NCI-H2227 (cell line): ENCODE data around the gene CIROP.

ENCODE experiments used
- DNase-seq: peaks from one replicate; lab custom pipeline; 2025; ENCODE audit not compliant: unreplicated experiment; lab: John Stamatoyannopoulos, UW

CIROP gene

DNA sequence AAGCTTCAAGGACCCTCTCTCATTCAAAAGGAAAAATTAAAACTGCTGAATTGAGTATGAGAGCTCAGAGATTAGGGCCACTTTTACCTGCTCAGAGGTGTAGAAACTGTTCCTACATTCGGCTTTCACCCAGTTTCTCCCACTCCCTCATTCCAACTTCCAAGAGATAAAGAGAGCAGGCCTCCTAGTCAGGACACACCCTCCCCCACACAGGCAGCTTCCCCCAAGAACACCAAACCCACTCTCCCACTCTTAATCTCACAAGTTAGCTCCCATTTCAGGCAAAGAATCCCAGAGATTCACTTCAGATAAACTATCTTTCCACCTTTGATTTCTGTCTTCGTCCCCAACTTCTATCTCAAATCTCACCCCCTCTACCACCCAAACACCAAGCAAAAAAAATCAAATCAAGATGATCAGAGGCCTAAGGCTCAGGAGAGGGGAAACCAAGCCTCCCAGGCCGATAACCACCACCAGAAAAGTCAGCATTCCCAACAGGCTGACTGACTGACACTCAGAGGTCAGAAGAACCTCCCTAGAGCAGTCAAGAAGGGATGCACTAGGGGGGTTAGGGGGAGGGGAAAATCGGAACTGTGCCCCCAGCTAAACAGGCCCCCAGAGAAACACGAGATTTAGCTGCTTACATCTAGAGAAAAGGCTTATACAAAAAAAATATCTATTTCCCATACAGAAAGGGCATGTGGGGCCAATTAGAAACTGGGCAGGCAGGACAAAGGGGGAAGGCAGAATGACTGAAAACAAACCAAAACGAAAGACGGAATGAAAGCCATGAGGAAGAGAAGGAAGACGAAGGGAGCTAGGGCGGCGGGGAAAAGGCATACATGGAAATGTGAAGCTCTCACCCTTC lies 34.3 kb downstream of the CIROP start:
- DNase-seq = no peak

DNA sequence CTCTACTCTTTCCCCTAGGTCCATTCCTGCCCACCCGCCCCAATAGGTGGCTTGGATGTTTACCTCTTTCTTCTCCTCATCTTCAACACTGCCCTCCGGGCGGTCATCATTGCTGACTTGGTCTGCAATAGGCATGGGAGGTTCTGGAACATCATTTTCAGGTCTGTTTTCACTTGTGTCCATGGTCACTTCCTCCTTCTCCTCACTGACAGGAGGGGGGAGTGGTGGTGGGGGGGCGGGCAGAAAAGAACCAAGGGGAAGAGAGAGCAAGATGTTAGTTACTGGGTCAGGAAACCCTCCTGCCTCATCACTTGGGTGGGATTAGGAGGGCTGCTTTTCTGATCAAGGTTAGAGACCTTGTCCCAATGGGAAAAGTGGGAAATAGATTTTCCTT lies 35.4 kb downstream of the CIROP start:
- DNase-seq = no peak

DNA sequence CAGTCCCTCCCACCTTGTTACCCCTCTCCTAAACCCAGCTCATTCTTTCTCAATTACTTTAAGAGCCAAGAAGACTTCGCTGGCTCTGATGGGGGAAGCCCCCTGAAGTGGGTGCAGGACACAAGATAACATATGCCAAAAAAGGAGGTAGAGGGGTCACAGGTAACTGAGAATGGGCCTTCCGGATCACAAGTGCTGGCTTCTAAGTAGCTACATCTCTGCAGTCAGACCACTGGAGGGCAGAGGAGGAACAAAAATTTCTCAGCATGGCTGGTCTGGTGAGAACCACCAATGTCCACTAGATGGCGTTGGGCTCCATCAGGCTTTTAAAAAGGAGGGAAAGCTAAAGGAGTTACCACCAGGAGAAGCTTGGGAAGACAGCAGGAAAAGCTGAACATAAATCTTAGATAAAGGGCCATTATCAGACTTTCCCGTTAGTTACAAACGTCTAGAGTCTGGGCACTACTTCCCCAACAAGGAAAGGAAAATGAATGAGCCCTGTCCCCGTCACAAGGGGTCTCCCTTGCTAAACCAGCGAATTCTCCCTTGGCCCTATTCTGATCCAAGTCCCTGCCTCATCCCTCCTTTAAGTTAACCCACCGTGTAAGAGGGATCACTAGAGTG lies 35.9 kb downstream of the CIROP start:
- no peak for DNase-seq

DNA sequence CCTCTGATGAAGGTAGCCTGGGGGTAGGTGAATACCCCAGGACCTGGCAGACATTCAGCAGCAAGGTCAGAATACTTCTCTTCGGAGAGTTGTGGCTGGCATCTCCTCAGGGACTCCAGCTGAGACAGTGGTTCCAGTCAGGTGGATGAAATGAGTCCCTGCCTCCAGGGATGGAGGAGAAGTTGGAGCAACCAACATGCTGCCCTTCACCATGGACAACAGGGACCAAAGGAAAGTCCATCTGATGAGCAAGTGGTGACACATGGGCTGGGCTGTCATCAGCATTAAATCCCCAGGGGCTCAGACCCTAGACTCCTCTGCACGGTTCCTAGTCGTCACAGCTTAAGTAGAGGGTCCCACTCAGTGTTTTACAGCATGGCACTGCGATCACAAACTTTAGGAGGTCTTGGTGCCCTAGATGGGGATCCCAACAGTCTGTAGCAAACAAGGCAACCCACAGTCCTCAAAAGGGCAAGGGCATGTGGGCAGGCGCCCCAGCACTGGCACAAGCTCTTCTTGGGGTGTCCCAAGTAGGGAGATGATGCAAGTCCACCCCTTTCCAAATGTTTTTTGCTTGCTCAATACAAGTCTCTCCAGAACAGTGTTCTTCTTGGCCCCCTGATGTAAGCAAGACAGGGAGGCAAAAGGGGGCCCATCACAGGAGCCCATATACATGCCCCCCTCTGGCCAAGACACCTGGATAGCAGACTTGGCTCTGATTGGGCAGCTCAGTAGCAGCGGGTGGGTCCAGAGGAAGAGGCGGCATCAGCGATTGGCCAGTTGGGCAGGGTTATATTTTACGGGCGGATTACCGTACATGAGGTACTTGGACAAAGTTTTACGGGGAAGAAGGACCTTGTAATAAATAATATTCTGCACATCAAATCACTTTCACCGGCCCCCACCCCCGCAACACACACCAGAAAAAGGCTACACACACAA lies 36.7 kb downstream of the CIROP start:
- no peak for DNase-seq

DNA sequence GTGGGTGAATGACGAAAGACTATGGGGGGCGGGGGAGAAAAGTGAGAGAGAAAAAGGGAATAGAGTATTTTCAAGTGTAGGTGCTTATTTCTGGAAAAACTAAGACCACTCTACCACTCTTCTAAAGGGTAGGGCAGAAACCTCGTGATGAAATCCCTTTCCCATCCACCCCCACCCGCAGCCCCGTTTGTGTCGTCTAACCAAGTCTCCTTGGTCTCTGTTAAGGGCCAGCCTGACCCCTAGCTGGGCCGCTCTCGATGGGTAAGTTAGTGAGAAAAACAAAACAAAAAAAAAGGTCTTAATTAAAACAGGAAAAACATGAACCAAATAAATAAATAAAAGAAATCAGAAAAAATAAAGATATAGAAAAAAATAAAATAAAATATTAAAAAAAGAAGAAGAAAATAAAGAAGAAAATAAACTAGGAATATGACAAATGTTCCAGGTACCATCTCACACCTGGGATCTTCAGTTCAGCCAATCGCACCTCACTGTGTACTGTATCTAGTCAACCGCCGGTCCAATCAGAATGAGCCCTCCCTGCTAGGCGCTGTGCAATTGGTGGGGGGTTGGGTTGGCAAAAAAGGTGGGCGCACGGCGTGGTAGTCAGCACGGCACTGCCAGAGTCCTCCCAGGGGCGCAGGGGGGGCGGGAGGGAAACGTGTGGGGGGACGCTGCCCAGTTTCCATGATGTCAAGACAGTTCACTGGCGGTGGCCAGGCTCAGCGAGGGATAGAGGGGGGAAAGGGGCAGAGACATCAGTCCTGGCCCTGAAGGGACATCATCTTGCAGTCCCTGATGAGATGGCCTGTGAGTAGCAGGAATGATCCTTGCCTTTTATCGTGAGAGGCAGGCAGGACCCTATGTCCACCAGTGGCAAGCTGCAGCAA lies 37.7 kb downstream of the CIROP start:
- DNase-seq = no peak

DNA sequence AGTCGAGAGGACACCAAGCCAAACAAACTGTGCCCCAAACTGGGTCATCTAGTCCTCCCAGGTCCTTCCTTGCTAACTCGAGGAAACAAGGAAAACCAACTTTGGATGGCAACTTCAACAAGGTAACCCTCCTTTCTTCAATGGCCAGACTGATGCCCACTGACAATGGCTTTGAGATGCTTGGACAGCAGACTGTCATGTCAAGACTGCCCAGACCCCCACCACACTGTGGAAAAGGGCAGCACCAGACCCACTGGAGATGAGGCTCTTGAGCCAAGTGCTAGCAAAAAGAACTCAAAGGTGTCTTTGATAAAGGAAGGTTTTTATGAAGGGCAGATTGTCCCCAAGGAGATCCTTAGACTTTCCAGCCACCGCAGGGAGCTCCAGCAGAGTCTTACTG lies 38.4 kb downstream of the CIROP start:
- DNase-seq = no peak

DNA sequence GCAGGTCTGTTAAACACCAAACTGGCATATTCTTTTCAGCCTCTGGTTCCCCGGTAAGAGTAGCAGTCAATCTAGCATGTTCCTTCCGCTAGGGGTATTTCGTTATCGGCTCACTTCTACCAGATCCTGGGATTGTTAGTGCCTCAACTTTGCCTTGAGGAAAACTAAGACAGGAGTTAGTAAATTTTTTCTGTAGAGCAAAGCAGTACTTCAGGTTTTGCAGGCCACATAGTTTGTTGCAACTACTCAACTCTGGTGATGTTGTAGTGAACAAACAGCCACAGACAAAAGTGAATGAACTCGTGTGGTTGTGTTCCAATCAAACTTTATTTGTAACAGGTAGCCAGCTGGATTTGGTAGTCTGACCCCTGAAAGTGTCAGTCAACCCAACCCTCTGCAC lies 41.2 kb downstream of the CIROP start:
- DNase-seq = no peak

DNA sequence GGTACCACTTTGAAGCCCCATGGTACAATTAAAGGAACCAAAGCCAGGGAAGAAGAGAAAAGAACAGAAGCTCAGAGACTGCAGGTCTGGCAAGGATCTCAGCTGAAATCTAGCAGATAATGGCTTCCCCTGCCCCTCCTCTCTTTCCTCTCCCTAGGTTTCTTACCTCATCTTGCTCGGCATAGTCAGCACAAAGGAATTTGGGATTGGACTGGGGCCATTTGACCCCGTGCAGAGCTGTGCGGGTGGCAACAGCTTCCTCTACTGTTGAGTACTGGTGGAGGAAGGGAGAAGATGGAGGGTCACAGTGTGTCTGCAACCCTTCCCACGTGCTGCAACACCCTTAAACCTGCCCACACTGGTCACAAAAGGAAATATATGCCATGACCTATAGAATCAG lies 42.8 kb downstream of the CIROP start:
- no peak for DNase-seq

DNA sequence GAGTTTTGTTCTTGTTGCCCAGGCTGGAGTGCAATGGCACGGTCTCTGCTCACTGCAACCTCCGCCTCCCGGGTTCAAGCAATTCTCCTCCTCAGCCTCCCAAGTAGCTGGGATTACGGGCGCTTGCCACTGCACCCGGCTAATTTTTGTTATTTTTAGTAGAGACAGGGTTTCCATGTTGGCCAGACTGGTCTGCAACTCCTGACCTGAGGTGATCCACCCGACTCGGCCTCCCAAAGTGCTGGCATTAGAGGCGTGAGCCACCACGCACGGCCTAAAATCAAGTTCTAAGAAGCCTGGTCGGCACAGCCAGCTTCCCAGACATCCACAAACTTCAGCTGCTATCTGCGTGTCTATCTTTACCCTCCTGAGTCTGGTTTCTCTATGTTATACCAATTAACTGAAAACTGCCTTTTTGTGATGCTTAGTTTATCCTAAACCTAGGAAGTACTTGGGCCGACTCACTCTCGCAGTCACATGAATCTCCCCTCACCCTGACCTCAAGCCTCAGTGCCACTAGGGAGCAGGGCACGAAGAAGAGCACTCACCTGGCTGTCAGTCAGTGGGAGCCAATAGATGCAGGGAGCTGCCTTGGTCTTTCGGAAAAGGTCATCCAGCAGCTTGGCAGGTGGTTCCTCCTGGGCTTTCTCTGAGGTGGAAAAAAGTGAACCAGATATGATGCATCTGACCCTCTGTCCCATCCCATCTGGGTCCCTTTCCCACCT lies 44.1 kb downstream of the CIROP start:
- no peak for DNase-seq

DNA sequence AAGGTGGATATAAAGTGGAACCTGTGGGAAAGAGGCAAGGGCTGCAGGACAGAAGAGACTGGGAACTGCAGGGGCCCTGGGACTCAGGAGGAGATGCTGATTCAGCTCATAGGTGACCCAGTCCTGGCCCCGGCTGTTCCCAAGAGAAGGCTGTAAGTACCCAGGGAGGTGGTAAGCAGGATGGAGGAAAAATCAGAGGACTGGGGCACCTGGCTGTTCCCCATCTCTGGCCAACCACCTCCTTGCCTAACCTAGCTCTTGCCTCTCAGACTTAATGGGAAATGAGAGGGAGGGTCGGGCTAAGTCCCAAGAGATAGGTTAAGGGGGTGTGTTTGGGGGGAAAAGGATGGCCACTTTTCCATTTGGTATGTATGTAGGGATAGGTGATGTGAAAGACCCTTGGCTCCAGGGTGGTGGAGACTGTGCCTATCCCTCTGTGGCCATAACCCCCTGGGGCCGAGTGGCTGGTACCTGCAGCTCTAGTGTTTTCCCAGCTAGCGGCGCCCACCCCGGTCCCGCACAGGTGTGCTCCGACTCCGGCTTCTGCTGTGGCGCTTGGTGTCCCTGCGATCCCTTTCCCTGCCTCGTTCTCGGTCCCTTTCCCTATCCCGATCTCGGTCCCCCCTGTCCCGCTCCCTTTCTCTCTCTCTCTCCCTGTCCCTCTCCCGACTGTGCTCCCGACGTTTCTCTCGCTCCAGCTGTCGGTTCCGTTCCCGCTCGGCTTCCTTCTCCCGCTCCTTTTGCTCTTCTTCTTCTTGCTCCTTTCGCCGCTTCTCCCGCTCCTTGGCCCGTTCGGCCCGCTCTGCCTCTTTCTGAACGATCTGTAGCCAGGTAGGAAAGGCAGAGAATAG lies 45.9 kb downstream of the CIROP start:
- DNase-seq = no peak

DNA sequence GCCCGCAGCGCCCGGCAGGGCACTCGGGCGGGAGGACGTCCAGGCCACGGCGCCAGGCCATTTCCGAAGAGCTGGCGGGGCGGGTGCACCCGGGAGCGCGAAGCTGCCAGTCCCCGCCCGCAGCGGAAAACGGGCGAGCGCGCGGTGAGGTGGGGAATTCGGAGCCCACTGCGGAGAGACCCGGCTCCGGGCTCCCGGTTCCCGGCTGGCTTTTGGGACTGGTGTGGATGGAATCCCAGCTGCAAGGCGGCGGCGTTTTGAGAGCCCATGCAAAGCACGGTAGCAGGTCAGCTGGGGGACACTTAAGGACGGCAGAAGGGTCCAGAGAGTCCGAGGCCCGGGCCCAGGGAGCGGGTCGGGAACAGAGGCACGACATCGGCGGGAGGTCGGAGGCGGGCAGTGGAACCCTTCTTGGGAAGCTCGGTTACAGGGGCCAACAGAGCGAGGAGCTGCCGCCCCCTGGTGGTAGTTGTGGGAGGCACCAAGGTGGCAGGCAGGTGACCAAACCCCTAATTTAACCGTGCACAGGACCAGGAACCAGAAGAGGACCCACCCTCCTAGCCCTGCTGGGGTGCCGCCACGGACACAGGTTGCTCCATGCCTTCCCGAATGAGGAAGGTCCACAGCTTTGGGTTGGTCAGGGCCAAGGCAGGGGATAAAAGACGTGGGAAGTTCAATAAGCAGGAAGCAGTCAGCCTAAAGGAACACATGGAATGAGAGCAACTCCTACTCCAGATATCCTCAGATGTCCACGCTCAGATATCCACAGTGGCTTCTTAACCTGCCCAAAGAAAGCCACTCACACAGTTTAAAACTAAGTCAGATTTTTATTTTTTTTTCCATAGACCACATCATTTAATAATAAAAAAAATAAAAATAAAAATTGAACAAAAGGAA lies 46.8 kb downstream of the CIROP start:
- DNase-seq = no peak

DNA sequence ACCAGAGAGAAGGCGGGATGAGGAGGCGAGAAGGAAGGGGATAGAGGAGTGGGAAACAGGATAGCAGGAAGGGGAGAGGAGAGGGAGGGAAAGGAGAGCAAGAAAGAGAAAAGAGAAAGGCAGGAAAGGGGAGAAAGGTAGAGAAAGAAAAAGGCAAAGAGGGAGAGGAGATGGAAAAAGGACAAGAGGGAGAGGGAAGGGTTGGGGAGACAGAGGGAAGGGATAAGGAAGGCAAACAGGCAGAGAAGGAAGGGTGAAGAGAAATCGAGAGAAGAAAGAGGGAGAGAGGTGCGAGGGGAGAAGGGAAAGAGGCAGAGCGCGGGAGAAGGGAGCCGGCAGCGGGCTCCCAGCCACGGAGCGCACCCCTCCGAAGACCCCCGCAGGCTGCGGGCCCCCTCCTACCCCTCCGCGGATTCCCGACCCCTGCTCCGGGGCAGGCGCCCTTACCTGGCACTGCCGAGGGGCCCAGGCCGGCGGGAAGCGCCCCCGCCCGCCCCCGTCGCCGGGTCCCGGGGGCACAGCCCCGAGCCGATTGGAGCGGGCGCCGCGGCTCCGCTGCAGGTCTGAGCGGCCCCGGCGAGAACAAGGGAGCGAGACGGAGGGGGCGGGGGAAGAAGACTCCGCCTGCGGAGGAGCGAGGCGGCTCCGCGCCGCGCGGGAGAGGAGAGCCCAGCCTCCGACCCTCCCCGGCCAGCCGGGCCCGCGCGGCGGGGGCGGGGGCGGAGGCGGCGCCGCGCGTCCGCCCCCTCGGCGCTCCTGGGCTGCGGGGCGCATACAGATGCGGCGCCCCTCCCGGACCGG lies 47.6 kb downstream of the CIROP start, which contains the start of gene CDH24:
Gene CDH24, minus strand, starts transcription at position 565 of the 801 bp plus-strand sequence. CDS start 1,787 bp downstream, outside the sequence.
- DNase-seq = no peak

DNA sequence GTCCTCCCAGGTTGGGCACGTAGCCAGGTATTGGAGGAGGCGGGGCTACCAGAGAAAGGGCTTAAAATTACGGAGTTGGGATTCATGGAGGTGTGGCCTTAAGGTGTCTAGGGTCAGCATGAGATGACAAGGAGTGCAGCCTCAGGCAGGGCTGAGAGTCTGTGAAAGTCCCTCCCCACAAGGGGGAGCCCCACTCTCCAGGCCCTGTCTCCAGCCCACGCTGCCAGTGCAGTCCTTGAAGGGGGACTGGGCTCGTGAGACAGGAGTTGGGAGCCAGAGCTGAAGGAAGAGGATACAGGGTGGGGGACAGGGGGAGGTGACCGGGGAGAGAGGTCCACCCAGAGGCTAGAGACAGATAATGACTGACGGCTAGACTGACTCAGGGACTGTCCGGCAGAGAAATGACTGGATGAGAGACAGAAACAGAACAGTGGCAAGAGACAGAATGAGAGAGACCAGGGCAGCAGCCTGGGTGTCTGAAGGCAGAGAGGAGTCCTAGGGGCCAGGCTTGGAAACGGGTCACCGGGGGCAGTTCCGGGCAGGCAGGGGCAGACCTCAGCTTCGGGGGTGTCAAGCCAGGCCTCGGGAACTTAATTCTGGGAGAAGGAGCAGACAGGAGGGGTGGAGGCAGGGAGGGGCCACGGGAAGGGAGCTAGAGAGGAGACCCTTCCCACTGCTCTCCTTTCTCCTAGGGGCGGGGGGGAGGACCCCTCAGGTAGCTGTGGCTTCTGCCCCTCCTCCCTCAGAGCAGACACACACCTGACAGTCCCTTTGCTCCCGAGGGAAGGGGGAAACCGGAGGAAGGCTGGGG lies 48.4 kb downstream of the CIROP start:
- no peak for DNase-seq

DNA sequence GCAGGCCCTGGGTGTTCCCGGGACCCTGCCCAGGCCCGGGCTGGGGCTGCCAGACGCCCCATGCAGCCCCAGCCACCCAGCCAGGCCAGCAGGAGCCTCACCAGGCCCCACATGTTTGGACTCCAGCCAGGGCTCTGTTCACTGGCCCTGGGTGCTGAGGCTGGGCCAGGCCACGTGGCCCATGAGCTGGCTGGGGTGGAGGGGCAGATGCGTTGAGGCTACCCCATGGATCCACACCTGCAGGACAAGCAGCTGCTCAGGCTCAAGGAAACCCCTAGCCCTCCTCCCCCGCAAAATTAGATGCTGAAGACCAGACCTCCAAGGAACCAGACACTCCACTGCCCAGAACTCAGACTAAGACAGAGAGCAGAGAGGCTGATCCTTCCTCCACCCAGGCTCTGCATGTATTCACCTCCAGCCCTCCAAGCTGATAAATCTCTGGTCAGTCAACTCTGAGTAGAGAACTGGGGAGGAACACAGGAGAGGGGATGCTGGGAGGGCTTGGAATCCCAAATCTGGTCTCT lies 49.1 kb downstream of the CIROP start:
- no peak for DNase-seq

DNA sequence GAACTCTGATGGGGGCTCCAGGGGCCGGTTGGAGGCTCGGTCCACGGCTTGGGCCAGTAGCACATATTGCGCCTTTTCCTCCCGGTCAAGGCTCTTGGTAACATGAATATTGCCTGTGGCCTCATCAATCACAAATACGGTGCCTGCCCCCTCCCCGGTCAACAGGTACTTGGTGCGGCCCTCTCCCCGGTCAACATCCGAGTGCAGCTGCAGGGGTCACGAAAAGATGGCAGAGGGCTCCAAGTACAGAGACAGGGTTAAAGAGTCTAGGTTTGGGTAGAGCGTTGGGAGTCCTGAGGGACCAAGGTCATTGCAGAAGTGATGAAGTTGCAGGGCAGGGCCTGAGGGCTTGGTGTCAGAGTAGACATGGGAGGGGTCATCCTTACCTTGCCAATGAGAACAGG lies 49.6 kb downstream of the CIROP start:
- no peak for DNase-seq
